HPDE6-E6E7 (cell line): ENCODE results near the gene DISP2.
A peak's percentile ranks its signal among the peaks of the same experiment; 100 is the strongest.

Source experiments
- DNase-seq: peaks from one replicate; pipeline ENCODE4 v3.0.0; 2011; ENCODE audit warnings: missing footprints; ENCODE audit errors: extremely low spot score

The DISP2 gene

GRCh38 chr15:40361640-40362039 is 3.6 kb downstream of the DISP2 start:
- DNase-seq = no peak

- no peak for DNase-seq
These were observed 5.6 kb downstream of the DISP2 start for GRCh38 chr15:40363611-40364010.

- no peak for DNase-seq
These were observed 6.2 kb downstream of the DISP2 start for GRCh38 chr15:40364251-40364650.

- DNase-seq = no peak
These were observed 7.0 kb downstream of the DISP2 start for GRCh38 chr15:40365016-40365415.

- no peak for DNase-seq
These were observed 7.8 kb downstream of the DISP2 start for GRCh38 chr15:40365624-40366456.

GRCh38 chr15:40366457-40367370 is 8.7 kb downstream of the DISP2 start:
- no peak for DNase-seq

GRCh38 chr15:40367371-40367685 is 9.3 kb downstream of the DISP2 start:
- DNase-seq = no peak

GRCh38 chr15:40367686-40368611 is 9.9 kb downstream of the DISP2 start:
- peak; percentile 83 for DNase-seq

GRCh38 chr15:40368719-40369473 is 10.9 kb downstream of the DISP2 start:
- no peak for DNase-seq

GRCh38 chr15:40369474-40369869 is 11.5 kb downstream of the DISP2 start:
- no peak for DNase-seq

GRCh38 chr15:40369971-40370370 is 12.0 kb downstream of the DISP2 start:
- DNase-seq = no peak

- DNase-seq = no peak
These were observed 15.0 kb downstream of the DISP2 start for GRCh38 chr15:40372981-40373380.

- DNase-seq = no peak
These were observed 19.6 kb downstream of the DISP2 start for GRCh38 chr15:40377606-40378005.

- DNase-seq = no peak
These were observed 21.4 kb downstream of the DISP2 start for GRCh38 chr15:40379374-40379773.

GRCh38 chr15:40379853-40380252 is 21.8 kb downstream of the DISP2 start:
- peak; percentile 86 for DNase-seq

GRCh38 chr15:40380636-40381035 is 22.6 kb downstream of the DISP2 start:
- DNase-seq = no peak

- no peak for DNase-seq
These were observed 24.0 kb downstream of the DISP2 start for GRCh38 chr15:40381818-40382529.

GRCh38 chr15:40382580-40383456 is 24.8 kb downstream of the DISP2 start, which contains the start of gene KNSTRN:
TSS of gene KNSTRN (plus strand) at chr15:40382721. CDS start at chr15:40382836, 115 bp downstream.
- peak; percentile 83 for DNase-seq

- DNase-seq = no peak
These were observed 28.5 kb downstream of the DISP2 start for GRCh38 chr15:40386480-40386879.
